Left lung (tissue), 10 donors: ENCODE results near the gene ZNF804A. TPM values are rescaled to one million over a fixed set of nuclear protein-coding genes. Genes with fewer than 3 reads are reported as not detected.

Source experiments
- ATAC-seq: fragments of 200-7000 bp; cut with Tn5 transposase; one replicate; pipeline ENCODE4 v1.9.1; 2020; ENCODE audit warnings: moderate library complexity
- DNase-seq, 4 donors: peaks; one replicate each; pipeline ENCODE4 v3.0.0-alpha.2; 2013 to 2020
- H3K27ac ChIP-seq, 2 donors: fragments of 200-600 bp; sonication (generic) in 1 of 2; one replicate each; pipeline versions ENCODE4 v1.5.0 to v1.8.0; 2020 to 2021
- H3K27me3 ChIP-seq, 2 donors: fragments of 200-600 bp; sonication (generic) in 1 of 2; one replicate each; pipeline versions ENCODE4 v1.5.0 to v1.8.0; 2020 to 2021
- H3K36me3 ChIP-seq, 2 donors: fragments of 200-600 bp; sonication (generic) in 1 of 2; one replicate each; pipeline versions ENCODE4 v1.5.0 to v1.8.0; 2020 to 2021
- H3K4me1 ChIP-seq, 2 donors: fragments of 200-600 bp; one replicate each; pipeline ENCODE4 v1.8.0; 2021
- H3K4me3 ChIP-seq, 2 donors: fragments of 200-600 bp; sonication (generic) in 1 of 2; one replicate each; pipeline versions ENCODE4 v1.5.0 to v1.8.0; 2020 to 2021; ENCODE audit warnings: mild to moderate bottlenecking in 1 of 2
- H3K9me3 ChIP-seq, 2 donors: fragments of 200-600 bp; sonication (generic) in 1 of 2; one replicate each; pipeline versions ENCODE4 v1.5.0 to v1.8.0; 2020 to 2021
- intact Hi-C, 2 donors: fragments of 100-400 bp; cut with DNase I; formaldehyde crosslinking; loops; one replicate each; pipeline versions ENCODE4 v1.11.2 to v1.14.2; 2022
- polyA plus RNA-seq, 6 donors: library from polyadenylated mRNA; unstranded; fragments of 120-200 nt; gene quantifications; one replicate each; pipeline ENCODE4 v1.2.1, GENCODE V29; 2013; ENCODE audit not compliant: insufficient read length in 6 of 6
- total RNA-seq, 2 donors: library from RNA; stranded (reverse); fragmentation: NEBNext Ultra II Directional; extraction: Animal tissue kit (Norgen Biotek cat#: 25700); gene quantifications; one replicate each; pipeline ENCODE4 v1.2.1, GENCODE V29; 2021
- TF ChIP-seq, protein P1 (sequence below), 2 donors: fragments of 200-600 bp; sonication (generic) in 1 of 2; IDR thresholded peaks; one replicate each; pipeline versions ENCODE4 v1.5.0 to v1.8.0; 2021; ENCODE audit warnings: antibody characterized with exemption in 2 of 2
- donor health status: DM: no; HTN: yes; CAD: no.
- donor health status: DM: no; HTN: no; CAD: no.

Gene ZNF804A
- total and polyA plus RNA-seq, 8 donors: 0.04 to 0.86 (median 0.09) TPM; not detected in 1

DNA sequence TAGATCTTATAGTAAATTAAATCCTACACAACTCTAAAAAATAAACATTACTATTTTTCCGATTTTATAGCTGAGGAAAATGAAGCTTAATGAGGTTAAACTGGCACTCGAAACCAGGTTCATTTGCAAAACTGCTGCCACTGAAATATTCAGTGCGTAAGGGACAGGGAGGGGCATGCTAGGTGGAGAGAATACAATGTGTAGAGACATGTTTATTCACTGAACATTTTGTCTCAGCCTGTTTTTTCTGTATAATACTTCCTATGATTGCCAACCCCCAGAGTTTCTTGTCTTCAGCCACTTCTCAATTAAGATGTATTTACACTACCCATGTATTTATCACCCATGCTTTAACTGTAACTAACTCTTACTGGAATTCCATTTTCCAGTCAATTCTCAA lies 31.6 kb upstream of the ZNF804A start:
- intact Hi-C loops: no loop called here
- no peaks in the 10 kb centered on the region for H3K36me3 ChIP-seq
- no peak for ATAC-seq
- H3K27me3 ChIP-seq: no peaks in the 10 kb centered on the region
- H3K4me3 ChIP-seq: no peak overlapping the region
- DNase-seq: no peak
- H3K9me3 ChIP-seq: no peaks in the 10 kb centered on the region
- no peak overlapping the region for H3K27ac ChIP-seq
- peaks cover 0 to 8% of the 10 kb centered on the region in 2 donors for H3K4me1 ChIP-seq
- TF ChIP-seq, protein P1, sequence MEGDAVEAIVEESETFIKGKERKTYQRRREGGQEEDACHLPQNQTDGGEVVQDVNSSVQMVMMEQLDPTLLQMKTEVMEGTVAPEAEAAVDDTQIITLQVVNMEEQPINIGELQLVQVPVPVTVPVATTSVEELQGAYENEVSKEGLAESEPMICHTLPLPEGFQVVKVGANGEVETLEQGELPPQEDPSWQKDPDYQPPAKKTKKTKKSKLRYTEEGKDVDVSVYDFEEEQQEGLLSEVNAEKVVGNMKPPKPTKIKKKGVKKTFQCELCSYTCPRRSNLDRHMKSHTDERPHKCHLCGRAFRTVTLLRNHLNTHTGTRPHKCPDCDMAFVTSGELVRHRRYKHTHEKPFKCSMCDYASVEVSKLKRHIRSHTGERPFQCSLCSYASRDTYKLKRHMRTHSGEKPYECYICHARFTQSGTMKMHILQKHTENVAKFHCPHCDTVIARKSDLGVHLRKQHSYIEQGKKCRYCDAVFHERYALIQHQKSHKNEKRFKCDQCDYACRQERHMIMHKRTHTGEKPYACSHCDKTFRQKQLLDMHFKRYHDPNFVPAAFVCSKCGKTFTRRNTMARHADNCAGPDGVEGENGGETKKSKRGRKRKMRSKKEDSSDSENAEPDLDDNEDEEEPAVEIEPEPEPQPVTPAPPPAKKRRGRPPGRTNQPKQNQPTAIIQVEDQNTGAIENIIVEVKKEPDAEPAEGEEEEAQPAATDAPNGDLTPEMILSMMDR (IDR thresholded peaks at IDR 0.05): no peak

GRCh38 chr2:184577056-184577455 lies 21.3 kb upstream of the ZNF804A start:
- H3K4me1 ChIP-seq: no peaks in the 10 kb centered on the region
- no peaks in the 10 kb centered on the region for H3K36me3 ChIP-seq
- no peak overlapping the region for H3K4me3 ChIP-seq
- no peaks in the 10 kb centered on the region for H3K27me3 ChIP-seq
- intact Hi-C loops: no loop called here
- H3K9me3 ChIP-seq: no peaks in the 10 kb centered on the region
- no peak for ATAC-seq
- DNase-seq: no peak
- no peak overlapping the region for H3K27ac ChIP-seq
- TF ChIP-seq, protein P1 (IDR thresholded peaks at IDR 0.05): no peak

- intact Hi-C loops: no loop called here
Observed at GRCh38 chr2:184577743-184578142, 20.6 kb upstream of the ZNF804A start.

DNA sequence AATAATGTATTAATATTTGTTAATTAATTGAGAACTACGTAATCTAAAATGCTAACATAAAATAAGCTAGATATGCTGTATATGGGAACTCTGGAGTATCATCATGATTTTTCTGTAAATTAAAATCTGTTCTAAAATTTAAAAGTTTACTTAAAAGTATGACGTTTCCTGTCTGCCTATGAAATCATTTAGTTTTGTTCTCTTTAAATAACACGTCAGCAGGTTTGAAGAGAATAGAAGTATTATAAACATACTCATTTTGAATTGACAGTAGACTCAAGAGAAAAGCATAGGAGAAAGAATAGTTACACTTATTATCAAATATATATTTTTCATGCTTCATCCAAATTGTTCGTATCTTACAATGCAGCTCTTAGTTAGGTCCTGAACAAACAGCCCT lies 19.1 kb upstream of the ZNF804A start:
- DNase-seq: no peak
- no peak for ATAC-seq
- intact Hi-C loops: no loop called here
- H3K9me3 ChIP-seq: no peaks in the 10 kb centered on the region
- H3K27ac ChIP-seq: no peak overlapping the region
- no peaks in the 10 kb centered on the region for H3K27me3 ChIP-seq
- no peak overlapping the region for H3K4me3 ChIP-seq
- no peaks in the 10 kb centered on the region for H3K36me3 ChIP-seq
- no peaks in the 10 kb centered on the region for H3K4me1 ChIP-seq
- TF ChIP-seq, protein P1 (IDR thresholded peaks at IDR 0.05): no peak

More at GRCh38 chr2:184577743-184578142, 20.6 kb upstream of the ZNF804A start:
- Histone ChIP-seq H3K4me1 (no peaks in the 10 kb centered on the region), H3K27me3 (no peaks in the 10 kb centered on the region), H3K4me3 (no peak overlapping the region), H3K27ac (no peak overlapping the region), H3K9me3 (no peaks in the 10 kb centered on the region), H3K36me3 (no peaks in the 10 kb centered on the region)
- no peak for DNase-seq
- no peak for ATAC-seq
- TF ChIP-seq, protein P1 (IDR thresholded peaks at IDR 0.05): no peak

GRCh38 chr2:184581391-184581790 lies 16.9 kb upstream of the ZNF804A start:
- Histone ChIP-seq H3K27ac (no peak overlapping the region), H3K9me3 (no peaks in the 10 kb centered on the region), H3K4me3 (no peak overlapping the region), H3K36me3 (no peaks in the 10 kb centered on the region), H3K4me1 (no peaks in the 10 kb centered on the region), H3K27me3 (no peaks in the 10 kb centered on the region)
- TF ChIP-seq, protein P1 (IDR thresholded peaks at IDR 0.05): no peak
- intact Hi-C loops: no loop called here
- ATAC-seq (no peak), DNase-seq (no peak)
